Heart left ventricle (tissue), 16 donors: Measurements from ENCODE around the gene ERCC1. TPM values are rescaled to one million over a fixed set of nuclear protein-coding genes. Genes with fewer than 3 reads are reported as not detected.

Source experiments
- ATAC-seq, 4 donors: fragments of 200-7000 bp; cut with Tn5 transposase; one replicate each; pipeline ENCODE4 v1.9.1; 2020 to 2022; ENCODE audit warnings: moderate library complexity in 4 of 4, mild to moderate bottlenecking in 3 of 4, moderate number of reproducible peaks in 1 of 4
- DNase-seq, 5 donors: peaks; one replicate each; pipeline ENCODE4 v3.0.0-alpha.2; 2020
- H3K27ac ChIP-seq, 12 donors: fragments of 200-600 bp; sonication (generic) in 4 of 12; one replicate each; pipeline versions ENCODE4 v1.5.0 to v1.8.0; 2016 to 2022; ENCODE audit warnings: mild to moderate bottlenecking in 2 of 12
- H3K27me3 ChIP-seq, 9 donors: fragments of 200-600 bp; sonication (generic) in 2 of 9; one replicate each; pipeline versions ENCODE4 v1.5.1 to v1.8.0; 2016 to 2022; ENCODE audit warnings: mild to moderate bottlenecking in 3 of 9
- H3K36me3 ChIP-seq, 9 donors: fragments of 200-600 bp; sonication (generic) in 2 of 9; one replicate each; pipeline versions ENCODE4 v1.5.0 to v1.8.0; 2018 to 2022; ENCODE audit warnings: mild to moderate bottlenecking in 2 of 9
- H3K4me1 ChIP-seq, 12 donors: fragments of 200-600 bp; sonication (generic) in 4 of 12; one replicate each; pipeline versions ENCODE4 v1.5.0 to v1.8.0; 2016 to 2022; ENCODE audit warnings: mild to moderate bottlenecking in 3 of 12
- H3K4me3 ChIP-seq, 12 donors: fragments of 200-600 bp; sonication (generic) in 4 of 12; one replicate each; pipeline versions ENCODE4 v1.5.0 to v1.8.0; 2017 to 2022; ENCODE audit warnings: mild to moderate bottlenecking in 9 of 12, moderate library complexity in 4 of 12
- H3K9me3 ChIP-seq, 12 donors: fragments of 200-600 bp; sonication (generic) in 4 of 12; one replicate each; pipeline versions ENCODE4 v1.5.0 to v1.8.0; 2016 to 2022; ENCODE audit warnings: mild to moderate bottlenecking in 1 of 12
- POLR2A ChIP-seq, 2 donors: fragments of 450-650 bp; IDR thresholded peaks; one replicate each; pipeline ENCODE4 v1.6.1; 2017; ENCODE audit warnings: antibody characterized with exemption in 2 of 2, mild to moderate bottlenecking in 2 of 2, moderate library complexity in 2 of 2
- WGBS, 4 donors: extraction: QIAGEN DNeasy Blood & Tissue Kit in 2 of 4; methylation state at CpG; one replicate each; pipeline versions ENCODE4 v1.1.5 to v1.1.7; 2013 to 2018; 5-methylcytosine and 5-hydroxymethylcytosine counted together
- intact Hi-C, 10 donors: fragments of 100-400 bp; cut with DNase I; formaldehyde crosslinking; loops; one replicate each; pipeline versions ENCODE4 v1.11.1 to v1.14.2; 2022
- long read RNA-seq, 3 donors: library from polyadenylated mRNA; unstranded; transcript quantifications; one replicate each; pipeline ENCODE4 v2.0.0, GENCODE V29; 2020 to 2021
- polyA plus RNA-seq, 2 donors: library from polyadenylated mRNA; stranded (reverse); fragments of 200-250 nt; gene quantifications; one replicate each; pipeline ENCODE4 v1.2.3, GENCODE V29; 2013
- total RNA-seq, 9 donors: library from RNA; depleted of rRNA in 2 of 9; stranded (reverse); fragments of >200 nt in 2 of 9; fragmentation: NEBNext Ultra II Directional in 3 of 9; extraction: Animal tissue kit (Norgen Biotek cat#: 25700) in 3 of 9; gene quantifications; one replicate each; pipeline versions ENCODE4 v1.1.0 to v1.2.4, GENCODE V29; 2016 to 2023
- TF ChIP-seq, protein P1 (sequence below), 12 donors: fragments of 200-600 bp; sonication (generic) in 4 of 12; IDR thresholded peaks; one replicate each; pipeline versions ENCODE4 v1.5.0 to v1.8.0; 2018 to 2022; ENCODE audit warnings: antibody characterized with exemption in 12 of 12, mild to moderate bottlenecking in 5 of 12
- donor health status: ischemic (EF 13 %, LVEDD 7.1; RV severe dilation, severe dysfunction).
- donor health status: healthy with polysubstance abuse.
- donor health status: DM: no; HTN: yes; CAD: no.
- donor health status: DM: no; HTN: no; CAD: no.
- donor health status: ischemic (EF 25% LVEDD 6.9; RV normal size, moderate dysfunction).
- donor health status: ischemic (EF 25% LVEDD 5.7; RV mildly dilated, moderate dysfunction).
- donor health status: healthy.
- donor health status: DM: yes; HTN: yes; CAD: no.
- donor health status: ischemic (EF 35%, LVEDD 5.7; RV mildly dilated, moderate dysfunction).
- donor health status: nonischemic (EF 11% LVEDD 7.7; RV severe dilation, severe dysfunction).
- donor health status: DM: yes; HTN: yes; CAD: no.
- donor health status: PGD.
- donor health status: ischemic (EF 29% LVEDD 5.4; RV normal size, mild dysfunction).
- donor health status: nonischemic (EF 23%, LVEDD 6.1; RV moderate dilation, normal function).

ERCC1 gene
- total RNA-seq (100 to 1,000 TPM; 104 to 156 (median 121) TPM), polyA plus RNA-seq (100 to 1,000 TPM; 120 to 294 TPM)
- long read RNA-seq, donor 1, transcript ERCC1-203 (9 exons, 949 nt) = minor isoform, 5 of 99 reads
- long read RNA-seq, donor 1, transcript ERCC1-202 (10 exons, 3,828 nt) = major isoform, 14 of 99 reads
- long read RNA-seq, donor 1, transcript ERCC1-208 (10 exons, 1,453 nt) = minor isoform, 5 of 99 reads
- long read RNA-seq, donor 1, transcript ERCC1-201 (8 exons, 1,278 nt) = minor isoform, 11 of 99 reads
- long read RNA-seq, donor 1, partial matches to known transcripts = 46 of 99 reads
- long read RNA-seq, donor 1, other reads (novel, unspliced or antisense) = 18 of 99 reads
- long read RNA-seq, donor 2, transcript ERCC1-202 (10 exons, 3,828 nt) = major isoform, 48 of 228 reads
- long read RNA-seq, donor 2, transcript ERCC1-201 (8 exons, 1,278 nt) = minor isoform, 18 of 228 reads
- long read RNA-seq, donor 2, transcript ERCC1-203 (9 exons, 949 nt) = minor isoform, 12 of 228 reads
- long read RNA-seq, donor 2, transcript ERCC1-208 (10 exons, 1,453 nt) = minor isoform, 19 of 228 reads
- long read RNA-seq, donor 2, partial matches to known transcripts = 96 of 228 reads
- long read RNA-seq, donor 2, other reads (novel, unspliced or antisense) = 35 of 228 reads
- long read RNA-seq, donor 3, transcript ERCC1-202 (10 exons, 3,828 nt) = major isoform, 10 of 89 reads
- long read RNA-seq, donor 3, transcript ERCC1-203 (9 exons, 949 nt) = minor isoform, 5 of 89 reads
- long read RNA-seq, donor 3, transcript ERCC1-208 (10 exons, 1,453 nt) = minor isoform, 6 of 89 reads
- long read RNA-seq, donor 3, transcript ERCC1-201 (8 exons, 1,278 nt) = minor isoform, 7 of 89 reads
- long read RNA-seq, donor 3, partial matches to known transcripts = 40 of 89 reads
- long read RNA-seq, donor 3, other reads (novel, unspliced or antisense) = 19 of 89 reads

- ATAC-seq = peak; percentile 76 to 89 (median 86)
- intact Hi-C loops = loop anchor here in 4 of 10 donors (2.0 to 10.0 kb wide), 4 partner anchors 17 to 221 kb away; partner anchors contain the start of genes POLR1G (in 3 of the 4) and OPA3 (in 1 of the 4)
- H3K27ac ChIP-seq = peak within 1 kb of the TSS; percentile 66 to 98 (median 92)
- peaks cover 0 to 4% (median 0%) of the 10 kb centered on the region in 9 donors for H3K27me3 ChIP-seq
- no peaks in the 10 kb centered on the region for H3K9me3 ChIP-seq
- H3K4me1 ChIP-seq = peaks cover 2 to 73% (median 32%) of the 10 kb centered on the region in 12 donors
- 0 to 1% (median 1%) methylated on average over 28 to 37 of the region's 37 CpGs for WGBS, 4 donors
- H3K4me3 ChIP-seq = peak within 1 kb of the TSS; percentile 38 to 83 (median 70)
- peaks cover 0 to 29% (median 9%) of the 10 kb centered on the region in 9 donors for H3K36me3 ChIP-seq
- DNase-seq = peak; percentile 94 to 97 (median 95)
- TF ChIP-seq POLR2A (IDR thresholded peaks at IDR 0.05) = peak in 1 of 2 donors; percentile 29
- TF ChIP-seq, protein P1, sequence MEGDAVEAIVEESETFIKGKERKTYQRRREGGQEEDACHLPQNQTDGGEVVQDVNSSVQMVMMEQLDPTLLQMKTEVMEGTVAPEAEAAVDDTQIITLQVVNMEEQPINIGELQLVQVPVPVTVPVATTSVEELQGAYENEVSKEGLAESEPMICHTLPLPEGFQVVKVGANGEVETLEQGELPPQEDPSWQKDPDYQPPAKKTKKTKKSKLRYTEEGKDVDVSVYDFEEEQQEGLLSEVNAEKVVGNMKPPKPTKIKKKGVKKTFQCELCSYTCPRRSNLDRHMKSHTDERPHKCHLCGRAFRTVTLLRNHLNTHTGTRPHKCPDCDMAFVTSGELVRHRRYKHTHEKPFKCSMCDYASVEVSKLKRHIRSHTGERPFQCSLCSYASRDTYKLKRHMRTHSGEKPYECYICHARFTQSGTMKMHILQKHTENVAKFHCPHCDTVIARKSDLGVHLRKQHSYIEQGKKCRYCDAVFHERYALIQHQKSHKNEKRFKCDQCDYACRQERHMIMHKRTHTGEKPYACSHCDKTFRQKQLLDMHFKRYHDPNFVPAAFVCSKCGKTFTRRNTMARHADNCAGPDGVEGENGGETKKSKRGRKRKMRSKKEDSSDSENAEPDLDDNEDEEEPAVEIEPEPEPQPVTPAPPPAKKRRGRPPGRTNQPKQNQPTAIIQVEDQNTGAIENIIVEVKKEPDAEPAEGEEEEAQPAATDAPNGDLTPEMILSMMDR (IDR thresholded peaks at IDR 0.05) = no peak
These were observed at the start of gene ERCC1 for GRCh38 chr19:45423589-45424190. Gene ERCC1 (minus strand): TSS chr19:45423917. CDS start chr19:45423374, 543 bp downstream.

- Histone ChIP-seq H3K27ac (no peak overlapping the region), H3K4me3 (no peak overlapping the region), H3K4me1 (peaks cover 5 to 44% (median 22%) of the 10 kb centered on the region in 12 donors), H3K9me3 (no peaks in the 10 kb centered on the region), H3K27me3 (peaks cover 0 to 17% (median 0%) of the 10 kb centered on the region in 9 donors), H3K36me3 (no peaks in the 10 kb centered on the region)
- WGBS, 4 donors = 27 to 36% (median 30%) methylated on average over 5 of the region's 5 CpGs
- no peak for TF ChIP-seq POLR2A (IDR thresholded peaks at IDR 0.05)
- TF ChIP-seq, protein P1 (IDR thresholded peaks at IDR 0.05) = no peak
- ATAC-seq (no peak), DNase-seq (no peak)
- intact Hi-C loops = loop anchor here in 1 of 10 donors (10.0 kb wide), 1 partner anchor 49 kb away; the partner anchor contains the start of gene ERCC1
These were observed 49.6 kb upstream of the ERCC1 start for GRCh38 chr19:45473367-45473681.

- Histone ChIP-seq H3K36me3 (no peaks in the 10 kb centered on the region), H3K27ac (peak overlapping the region in 2 of 12 donors; percentile 18 to 56), H3K27me3 (peaks cover 0 to 17% (median 0%) of the 10 kb centered on the region in 9 donors), H3K9me3 (no peaks in the 10 kb centered on the region), H3K4me3 (peak overlapping the region in 7 of 12 donors; percentile 0 to 39 (median 36)), H3K4me1 (peaks cover 5 to 44% (median 25%) of the 10 kb centered on the region in 12 donors)
- DNase-seq (no peak), ATAC-seq (no peak)
- 10 to 25% (median 20%) methylated on average over 37 to 44 of the region's 44 CpGs for whole genome bisulfite sequencing, 4 donors
- intact Hi-C loops = loop anchor here in 1 of 10 donors (10.0 kb wide), 1 partner anchor 48 kb away; the partner anchor contains the start of gene ERCC1
- TF ChIP-seq, protein P1 (IDR thresholded peaks at IDR 0.05) = no peak
- TF ChIP-seq POLR2A (IDR thresholded peaks at IDR 0.05) = no peak
These were observed 49.0 kb upstream of the ERCC1 start for GRCh38 chr19:45472563-45473366.
